GM23338 (cell line): ENCODE measurements around the gene DCDC1. TPM values are rescaled to one million over a fixed set of nuclear protein-coding genes. Genes with fewer than 3 reads are reported as not detected.

ENCODE experiments used
- ATAC-seq: fragments of 200-7000 bp; cut with Tn5 transposase; 3 replicates; pipeline ENCODE4 v1.9.1; 2020
- DNase-seq: peaks from one replicate; pipeline ENCODE4 v3.0.0-alpha.2; 2015; ENCODE audit warnings: low spot score
- H2AFZ ChIP-seq: fragments of 200-600 bp; sonication (generic); 2 replicates; pipeline ENCODE4 v1.8.0; 2016; ENCODE audit warnings: antibody characterized with exemption, mild to moderate bottlenecking, moderate library complexity
- H3F3A ChIP-seq: fragments of 200-600 bp; sonication (generic); replicated peaks from 2 replicates; pipeline ENCODE4 v1.8.0; 2017; ENCODE audit warnings: antibody characterized with exemption, mixed run types, low read depth
- H3K27ac ChIP-seq: fragments of 200-600 bp; sonication (generic); 2 replicates; pipeline ENCODE4 v1.6.1; 2016; ENCODE audit warnings: low read depth
- H3K27me3 ChIP-seq: fragments of 200-600 bp; sonication (generic); 2 replicates; pipeline ENCODE4 v1.8.0; 2016; ENCODE audit warnings: mild to moderate bottlenecking, mixed run types, moderate library complexity; ENCODE audit not compliant: insufficient read depth
- H3K36me3 ChIP-seq: fragments of 200-600 bp; sonication (generic); 2 replicates; pipeline ENCODE4 v1.8.0; 2016; ENCODE audit warnings: mild to moderate bottlenecking; ENCODE audit not compliant: insufficient read depth
- H3K4me1 ChIP-seq: fragments of 200-600 bp; sonication (generic); 2 replicates; pipeline ENCODE4 v1.8.0; 2016; ENCODE audit warnings: mild to moderate bottlenecking, moderate library complexity; ENCODE audit not compliant: insufficient read depth
- H3K4me2 ChIP-seq: fragments of 200-600 bp; sonication (generic); 2 replicates; pipeline ENCODE4 v1.7.1; 2017; ENCODE audit warnings: mixed run types
- H3K4me3 ChIP-seq: fragments of 200-600 bp; sonication (generic); 2 replicates; pipeline ENCODE4 v1.6.1; 2016; ENCODE audit warnings: mixed run types
- H3K79me2 ChIP-seq: fragments of 200-600 bp; sonication (generic); replicated peaks from 2 replicates; pipeline ENCODE4 v1.8.0; 2017; ENCODE audit warnings: mild to moderate bottlenecking; ENCODE audit not compliant: insufficient read depth
- H3K9me2 ChIP-seq: fragments of 200-600 bp; sonication (generic); 2 replicates; pipeline ENCODE4 v1.8.0; 2017; ENCODE audit not compliant: insufficient read depth
- H4K20me1 ChIP-seq: fragments of 200-600 bp; sonication (generic); replicated peaks from 2 replicates; pipeline ENCODE4 v1.8.0; 2017; ENCODE audit warnings: mild to moderate bottlenecking; ENCODE audit not compliant: insufficient read depth
- H3K27ac Mint-ChIP-seq: 2 replicates; pipeline ENCODE4 v1.8.0; 2020; ENCODE audit warnings: inconsistent platforms, mild to moderate bottlenecking, moderate library complexity, mixed read lengths
- H3K27me3 Mint-ChIP-seq: 3 replicates; pipeline ENCODE4 v1.8.0; 2022; ENCODE audit warnings: low read depth, mild to moderate bottlenecking, moderate library complexity, mixed read lengths, inconsistent platforms; ENCODE audit not compliant: insufficient read depth, poor library complexity
- H3K36me3 Mint-ChIP-seq: 3 replicates; pipeline ENCODE4 v1.8.0; 2021; ENCODE audit warnings: low read depth, mild to moderate bottlenecking, inconsistent platforms, moderate library complexity, mixed read lengths
- H3K4me1 Mint-ChIP-seq: 3 replicates; pipeline ENCODE4 v1.8.0; 2020; ENCODE audit warnings: mild to moderate bottlenecking, inconsistent platforms, mixed read lengths
- H3K4me3 Mint-ChIP-seq: 3 replicates; pipeline ENCODE4 v1.8.0; 2021; ENCODE audit warnings: moderate library complexity, mild to moderate bottlenecking, inconsistent platforms, mixed read lengths
- H3K9me3 Mint-ChIP-seq: 3 replicates; pipeline ENCODE4 v1.8.0; 2020; ENCODE audit warnings: moderate library complexity, mild to moderate bottlenecking, inconsistent platforms, mixed read lengths
- CTCF ChIP-seq, 2 experiments: fragments of 200-600 bp in 1 of 2; sonication (generic) in 1 of 2; conservative IDR thresholded peaks; 2 replicates each; pipeline versions ENCODE4 v1.5.1 to v1.6.1; 2016 to 2017; ENCODE audit warnings: antibody characterized with exemption in 2 of 2, low read depth in 2 of 2, mild to moderate bottlenecking in 2 of 2, moderate library complexity in 1 of 2
- STAT1 ChIP-seq: IDR thresholded peaks from one replicate; pipeline ENCODE4 v1.6.1; 2016; ENCODE audit warnings: antibody characterized with exemption; ENCODE audit not compliant: unreplicated experiment
- ZNF114 ChIP-seq: fragments of 250-450 bp; sonication (Bioruptor Pico); IDR thresholded peaks from 2 replicates; pipeline ENCODE4 v1.5.0; 2020; ENCODE audit warnings: mild to moderate bottlenecking, moderate library complexity
- ZNF331 ChIP-seq: fragments of 250-450 bp; sonication (Bioruptor Pico); IDR thresholded peaks from 2 replicates; pipeline ENCODE4 v1.5.0; 2020; ENCODE audit warnings: low read depth, mild to moderate bottlenecking, moderate library complexity
- ZNF462 ChIP-seq: fragments of 250-450 bp; sonication (Bioruptor Pico); IDR thresholded peaks from 2 replicates; pipeline ENCODE4 v1.5.0; 2020; ENCODE audit warnings: mild to moderate bottlenecking, moderate library complexity
- polyA plus RNA-seq: library from polyadenylated mRNA; unstranded; fragments of >200 nt; fragmentation: Nextera tagmentation; extraction: Ambion mirVana; gene quantifications from 2 replicates; pipeline ENCODE4 v1.2.1, GENCODE V29; 2016
- total RNA-seq: library from RNA; depleted of rRNA; stranded (reverse); fragments of >200 nt; shearing (Covaris generic); gene quantifications from 2 replicates; pipeline ENCODE4 v1.2.3, GENCODE V29; 2014

Gene DCDC1
- total and polyA plus RNA-seq, 2 experiments from 2014 or later = 0.56 to 0.58 TPM

- TF ChIP-seq ZNF462 (CRISPR knock-in tag) (no peak), ZNF114 (CRISPR knock-in tag) (no peak), STAT1 (no peak), ZNF331 (CRISPR knock-in tag) (no peak)
Measured at GRCh38 chr11:30919389-30920152, 450.0 kb downstream of the DCDC1 start (continued).

GRCh38 chr11:30917859-30918478, 451.6 kb downstream of the DCDC1 start:
- TF ChIP-seq CTCF (conservative IDR thresholded peaks at IDR 0.05; ENCODE audit: low read depth in 2 of 2) (peak; percentile 60 to 87), ZNF462 (CRISPR knock-in tag) (no peak), STAT1 (no peak)
- Histone ChIP-seq H4K20me1 (no peaks in the 10 kb centered on the region), H3K27me3 (no peaks in the 10 kb centered on the region), H3K4me2 (no peak overlapping the region), H2AFZ (0 out of 2 replicates have a peak overlapping the region, but pooled peaks have one; percentile 10), H3F3A (no peaks in the 10 kb centered on the region), H3K36me3 (no peaks in the 10 kb centered on the region), H3K9me2 (no peaks in the 10 kb centered on the region), H3K27ac (no peak overlapping the region), H3K4me3 (no peak overlapping the region), H3K79me2 (no peaks in the 10 kb centered on the region), H3K4me1 (no peaks in the 10 kb centered on the region)
- Mint-ChIP-seq H3K4me3 (no peak overlapping the region), H3K27ac (no peak overlapping the region), H3K4me1 (peaks cover 16% of the 10 kb centered on the region), H3K36me3 (no peaks in the 10 kb centered on the region), H3K27me3 (no peaks in the 10 kb centered on the region), H3K9me3 (no peaks in the 10 kb centered on the region)
- ATAC-seq = peak; percentile 71
- DNase-seq = peak; percentile 82
